ENCODE results near the gene RAB31.
"Not testable (repeated sequence)": the region's sequence is repeated elsewhere in the genome, so short reads cannot be mapped to it uniquely, and the experiment has no call there.

Gene RAB31

GRCh38 chr18:9854801-9855676 lies 146.9 kb downstream of the RAB31 start:
- H3F3A ChIP-seq (ENCODE audit: insufficient read depth, low read length): no peaks in the 10 kb centered on the region
- no peak overlapping the region for H3K9ac ChIP-seq (ENCODE audit: low read length)
- H3K27me3 ChIP-seq (ENCODE audit: insufficient read depth, low read length): no peaks in the 10 kb centered on the region
- no peaks in the 10 kb centered on the region for H3K9me2 ChIP-seq (ENCODE audit: low read depth, low read length)
- H3K4me1 ChIP-seq (ENCODE audit: insufficient read depth, low read length, severe bottlenecking): no peaks in the 10 kb centered on the region
- H3K36me3 ChIP-seq (ENCODE audit: insufficient read depth, low read length): no peaks in the 10 kb centered on the region
- H3K79me2 ChIP-seq (ENCODE audit: insufficient read depth, low read length): no peaks in the 10 kb centered on the region
- no peaks in the 10 kb centered on the region for H4K20me1 ChIP-seq (ENCODE audit: insufficient read depth, low read length)
- no peak overlapping the region for H2AFZ ChIP-seq (ENCODE audit: low read length)
- H3K4me2 ChIP-seq (ENCODE audit: low read length): no peak overlapping the region
- no peak overlapping the region for H3K4me3 ChIP-seq (ENCODE audit: low read depth, low read length, poor library complexity, severe bottlenecking)
- TF ChIP-seq CTCF (IDR thresholded peaks at IDR 0.05; ENCODE audit: low read length) (no peak), EZH2 (IDR thresholded peaks at IDR 0.05; ENCODE audit: borderline replicate concordance, low read length) (no peak)
- no peaks in the 10 kb centered on the region for H3K9me3 ChIP-seq (ENCODE audit: low read length)
- H3K27ac ChIP-seq (ENCODE audit: low read depth, low read length, poor library complexity, severe bottlenecking): no peak overlapping the region

- H3K9me3 ChIP-seq (ENCODE audit: low read length): no peaks in the 10 kb centered on the region
- H3K27me3 ChIP-seq (ENCODE audit: insufficient read depth, low read length): no peaks in the 10 kb centered on the region
- H3K4me3 ChIP-seq (ENCODE audit: low read depth, low read length, poor library complexity, severe bottlenecking): no peak overlapping the region
- H3K36me3 ChIP-seq (ENCODE audit: insufficient read depth, low read length): no peaks in the 10 kb centered on the region
- no peaks in the 10 kb centered on the region for H3K79me2 ChIP-seq (ENCODE audit: insufficient read depth, low read length)
- no peaks in the 10 kb centered on the region for H3K4me1 ChIP-seq (ENCODE audit: insufficient read depth, low read length, severe bottlenecking)
- TF ChIP-seq CTCF (IDR thresholded peaks at IDR 0.05; ENCODE audit: low read length): no peak
- TF ChIP-seq EZH2 (IDR thresholded peaks at IDR 0.05; ENCODE audit: borderline replicate concordance, low read length): no peak
- H3K27ac ChIP-seq (ENCODE audit: low read depth, low read length, poor library complexity, severe bottlenecking): no peak overlapping the region
- no peaks in the 10 kb centered on the region for H3K9me2 ChIP-seq (ENCODE audit: low read depth, low read length)
- no peaks in the 10 kb centered on the region for H4K20me1 ChIP-seq (ENCODE audit: insufficient read depth, low read length)
- no peak overlapping the region for H2AFZ ChIP-seq (ENCODE audit: low read length)
- no peaks in the 10 kb centered on the region for H3F3A ChIP-seq (ENCODE audit: insufficient read depth, low read length)
- H3K4me2 ChIP-seq (ENCODE audit: low read length): no peak overlapping the region
- no peak overlapping the region for H3K9ac ChIP-seq (ENCODE audit: low read length)
These were observed 147.6 kb downstream of the RAB31 start for GRCh38 chr18:9855681-9856080.

- Histone ChIP-seq H3K4me1 (ENCODE audit: insufficient read depth, low read length, severe bottlenecking) (no peaks in the 10 kb centered on the region), H3F3A (ENCODE audit: insufficient read depth, low read length) (no peaks in the 10 kb centered on the region), H3K36me3 (ENCODE audit: insufficient read depth, low read length) (no peaks in the 10 kb centered on the region), H2AFZ (ENCODE audit: low read length) (no peak overlapping the region), H3K9me3 (ENCODE audit: low read length) (no peaks in the 10 kb centered on the region), H4K20me1 (ENCODE audit: insufficient read depth, low read length) (no peaks in the 10 kb centered on the region), H3K9me2 (ENCODE audit: low read depth, low read length) (no peaks in the 10 kb centered on the region), H3K4me3 (ENCODE audit: low read depth, low read length, poor library complexity, severe bottlenecking) (no peak overlapping the region), H3K9ac (ENCODE audit: low read length) (no peak overlapping the region), H3K27me3 (ENCODE audit: insufficient read depth, low read length) (no peaks in the 10 kb centered on the region), H3K79me2 (ENCODE audit: insufficient read depth, low read length) (no peaks in the 10 kb centered on the region), H3K27ac (ENCODE audit: low read depth, low read length, poor library complexity, severe bottlenecking) (no peak overlapping the region), H3K4me2 (ENCODE audit: low read length) (no peak overlapping the region)
- TF ChIP-seq EZH2 (IDR thresholded peaks at IDR 0.05; ENCODE audit: borderline replicate concordance, low read length) (no peak), CTCF (IDR thresholded peaks at IDR 0.05; ENCODE audit: low read length) (no peak)
These were observed 148.0 kb downstream of the RAB31 start for GRCh38 chr18:9856092-9856491.

- not testable (repeated sequence) for H3K36me3 ChIP-seq (ENCODE audit: insufficient read depth, low read length); H3K9ac ChIP-seq (ENCODE audit: low read length); H3K4me2 ChIP-seq (ENCODE audit: low read length); H3K4me1 ChIP-seq (ENCODE audit: insufficient read depth, low read length, severe bottlenecking); H3K79me2 ChIP-seq (ENCODE audit: insufficient read depth, low read length); H2AFZ ChIP-seq (ENCODE audit: low read length); H3K9me2 ChIP-seq (ENCODE audit: low read depth, low read length); H3F3A ChIP-seq (ENCODE audit: insufficient read depth, low read length); H3K4me3 ChIP-seq (ENCODE audit: low read depth, low read length, poor library complexity, severe bottlenecking); H3K27ac ChIP-seq (ENCODE audit: low read depth, low read length, poor library complexity, severe bottlenecking); H3K27me3 ChIP-seq (ENCODE audit: insufficient read depth, low read length); H4K20me1 ChIP-seq (ENCODE audit: insufficient read depth, low read length); H3K9me3 ChIP-seq (ENCODE audit: low read length)
These were observed 149.4 kb downstream of the RAB31 start for GRCh38 chr18:9857479-9857998.
